Nucleus accumbens (tissue), 56 donors: ENCODE measurements around the gene MCCD1.
A peak's percentile ranks its signal among the peaks of the same experiment; 100 is the strongest.

Source experiments
- DNase-seq, 56 donors: peaks; one replicate each; lab custom pipeline; 2025; lab: John Stamatoyannopoulos, UW

Gene MCCD1

DNA sequence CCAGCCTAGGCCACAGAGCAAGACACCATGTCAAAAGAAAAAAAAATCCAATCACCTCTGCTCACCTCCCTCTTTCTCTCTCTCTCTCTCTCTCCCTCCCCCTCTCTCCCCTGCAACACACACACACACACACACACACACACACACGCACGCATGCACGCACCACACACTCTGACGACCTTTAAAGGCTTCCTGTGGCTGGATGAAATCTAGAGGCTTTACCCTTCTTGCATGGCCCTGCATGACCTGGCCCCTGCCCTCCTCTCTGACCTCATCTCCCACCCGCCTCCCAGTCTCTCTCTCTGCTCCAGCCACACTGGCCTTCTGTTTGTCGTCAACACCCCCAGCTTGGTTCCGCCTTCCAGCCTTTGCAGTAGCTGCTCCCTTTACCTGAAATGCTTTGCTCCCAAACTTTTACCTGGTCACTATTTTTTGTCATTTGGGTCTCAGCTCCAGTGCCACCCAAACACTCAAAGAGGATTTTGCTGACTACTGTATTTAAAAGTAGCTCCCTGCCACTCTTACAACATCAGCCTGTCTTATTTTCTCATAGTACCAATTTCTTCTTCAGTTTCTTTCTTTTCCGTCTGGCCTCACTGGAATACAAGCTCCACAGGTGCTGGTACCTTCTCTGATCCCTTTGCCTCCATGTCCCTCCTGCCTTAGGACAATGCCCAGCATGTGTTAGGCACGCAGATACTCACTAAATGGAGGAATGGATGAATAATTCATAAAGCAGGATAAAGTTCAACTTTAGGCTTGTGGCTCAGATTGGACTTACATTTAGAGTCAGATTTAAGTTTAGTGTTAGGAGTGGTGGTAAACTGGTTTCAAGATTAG, 39.0 kb downstream of the MCCD1 start:
- DNase-seq, result no peak

DNA sequence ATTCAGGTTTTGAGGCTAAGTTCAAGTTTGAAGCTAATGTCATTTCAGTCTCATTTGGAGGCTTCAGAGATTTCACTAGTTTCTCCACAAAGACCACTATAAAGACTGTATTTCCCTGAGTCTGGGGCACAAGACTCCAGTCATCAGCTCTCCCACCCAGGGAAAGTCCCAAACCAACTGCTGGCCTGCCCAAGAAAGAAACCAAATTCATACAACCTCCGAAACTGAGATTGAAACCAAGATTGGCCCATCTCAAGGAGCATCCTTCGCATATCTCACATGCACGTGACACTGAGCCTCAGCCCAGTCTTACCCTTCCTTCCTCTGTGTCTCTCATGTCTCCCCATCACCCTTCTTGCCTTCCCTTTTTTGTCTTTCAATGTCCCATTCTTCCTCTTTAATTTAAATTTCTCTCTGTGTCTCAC, 39.8 kb downstream of the MCCD1 start:
- DNase-seq, result no peak

- DNase-seq, result no peak
These were observed 41.2 kb downstream of the MCCD1 start for GRCh38 chr6:31569861-31570536.

DNA sequence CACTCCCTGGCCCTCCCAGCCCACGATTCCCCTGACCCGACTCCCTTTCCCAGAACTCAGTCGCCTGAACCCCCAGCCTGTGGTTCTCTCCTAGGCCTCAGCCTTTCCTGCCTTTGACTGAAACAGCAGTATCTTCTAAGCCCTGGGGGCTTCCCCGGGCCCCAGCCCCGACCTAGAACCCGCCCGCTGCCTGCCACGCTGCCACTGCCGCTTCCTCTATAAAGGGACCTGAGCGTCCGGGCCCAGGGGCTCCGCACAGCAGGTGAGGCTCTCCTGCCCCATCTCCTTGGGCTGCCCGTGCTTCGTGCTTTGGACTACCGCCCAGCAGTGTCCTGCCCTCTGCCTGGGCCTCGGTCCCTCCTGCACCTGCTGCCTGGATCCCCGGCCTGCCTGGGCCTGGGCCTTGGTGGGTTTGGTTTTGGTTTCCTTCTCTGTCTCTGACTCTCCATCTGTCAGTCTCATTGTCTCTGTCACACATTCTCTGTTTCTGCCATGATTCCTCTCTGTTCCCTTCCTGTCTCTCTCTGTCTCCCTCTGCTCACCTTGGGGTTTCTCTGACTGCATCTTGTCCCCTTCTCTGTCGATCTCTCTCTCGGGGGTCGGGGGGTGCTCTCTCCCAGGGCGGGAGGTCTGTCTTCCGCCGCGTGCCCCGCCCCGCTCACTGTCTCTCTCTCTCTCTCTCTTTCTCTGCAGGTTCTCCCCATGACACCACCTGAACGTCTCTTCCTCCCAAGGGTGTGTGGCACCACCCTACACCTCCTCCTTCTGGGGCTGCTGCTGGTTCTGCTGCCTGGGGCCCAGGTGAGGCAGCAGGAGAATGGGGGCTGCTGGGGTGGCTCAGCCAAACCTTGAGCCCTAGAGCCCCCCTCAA, 43.5 kb downstream of the MCCD1 start, which contains the start of gene LTA:
Gene LTA (plus strand): TSS at position 249 of the 871 bp plus-strand sequence. CDS start 454 bp downstream, at position 703.
- no peak for DNase-seq

DNA sequence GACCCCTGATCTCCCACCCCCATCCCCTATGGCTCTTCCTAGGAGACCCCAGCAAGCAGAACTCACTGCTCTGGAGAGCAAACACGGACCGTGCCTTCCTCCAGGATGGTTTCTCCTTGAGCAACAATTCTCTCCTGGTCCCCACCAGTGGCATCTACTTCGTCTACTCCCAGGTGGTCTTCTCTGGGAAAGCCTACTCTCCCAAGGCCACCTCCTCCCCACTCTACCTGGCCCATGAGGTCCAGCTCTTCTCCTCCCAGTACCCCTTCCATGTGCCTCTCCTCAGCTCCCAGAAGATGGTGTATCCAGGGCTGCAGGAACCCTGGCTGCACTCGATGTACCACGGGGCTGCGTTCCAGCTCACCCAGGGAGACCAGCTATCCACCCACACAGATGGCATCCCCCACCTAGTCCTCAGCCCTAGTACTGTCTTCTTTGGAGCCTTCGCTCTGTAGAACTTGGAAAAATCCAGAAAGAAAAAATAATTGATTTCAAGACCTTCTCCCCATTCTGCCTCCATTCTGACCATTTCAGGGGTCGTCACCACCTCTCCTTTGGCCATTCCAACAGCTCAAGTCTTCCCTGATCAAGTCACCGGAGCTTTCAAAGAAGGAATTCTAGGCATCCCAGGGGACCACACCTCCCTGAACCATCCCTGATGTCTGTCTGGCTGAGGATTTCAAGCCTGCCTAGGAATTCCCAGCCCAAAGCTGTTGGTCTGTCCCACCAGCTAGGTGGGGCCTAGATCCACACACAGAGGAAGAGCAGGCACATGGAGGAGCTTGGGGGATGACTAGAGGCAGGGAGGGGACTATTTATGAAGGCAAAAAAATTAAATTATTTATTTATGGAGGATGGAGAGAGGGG, 44.7 kb downstream of the MCCD1 start:
- DNase-seq, result no peak

GRCh38 chr6:31574106-31575061, 45.6 kb downstream of the MCCD1 start:
- DNase-seq, result no peak

- DNase-seq, result peak in 14 of 56 donors; percentile 3 to 45 (median 14)
These were observed 46.7 kb downstream of the MCCD1 start, which contains the start of gene TNF for GRCh38 chr6:31575335-31575901. Gene TNF (plus strand): TSS chr6:31575565. CDS start chr6:31575742, 177 bp downstream.

- no peak for DNase-seq
These were observed 47.4 kb downstream of the MCCD1 start for GRCh38 chr6:31575952-31576685.

DNA sequence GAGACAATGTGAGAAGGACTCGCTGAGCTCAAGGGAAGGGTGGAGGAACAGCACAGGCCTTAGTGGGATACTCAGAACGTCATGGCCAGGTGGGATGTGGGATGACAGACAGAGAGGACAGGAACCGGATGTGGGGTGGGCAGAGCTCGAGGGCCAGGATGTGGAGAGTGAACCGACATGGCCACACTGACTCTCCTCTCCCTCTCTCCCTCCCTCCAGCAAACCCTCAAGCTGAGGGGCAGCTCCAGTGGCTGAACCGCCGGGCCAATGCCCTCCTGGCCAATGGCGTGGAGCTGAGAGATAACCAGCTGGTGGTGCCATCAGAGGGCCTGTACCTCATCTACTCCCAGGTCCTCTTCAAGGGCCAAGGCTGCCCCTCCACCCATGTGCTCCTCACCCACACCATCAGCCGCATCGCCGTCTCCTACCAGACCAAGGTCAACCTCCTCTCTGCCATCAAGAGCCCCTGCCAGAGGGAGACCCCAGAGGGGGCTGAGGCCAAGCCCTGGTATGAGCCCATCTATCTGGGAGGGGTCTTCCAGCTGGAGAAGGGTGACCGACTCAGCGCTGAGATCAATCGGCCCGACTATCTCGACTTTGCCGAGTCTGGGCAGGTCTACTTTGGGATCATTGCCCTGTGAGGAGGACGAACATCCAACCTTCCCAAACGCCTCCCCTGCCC, 48.3 kb downstream of the MCCD1 start:
- DNase-seq, result no peak

DNA sequence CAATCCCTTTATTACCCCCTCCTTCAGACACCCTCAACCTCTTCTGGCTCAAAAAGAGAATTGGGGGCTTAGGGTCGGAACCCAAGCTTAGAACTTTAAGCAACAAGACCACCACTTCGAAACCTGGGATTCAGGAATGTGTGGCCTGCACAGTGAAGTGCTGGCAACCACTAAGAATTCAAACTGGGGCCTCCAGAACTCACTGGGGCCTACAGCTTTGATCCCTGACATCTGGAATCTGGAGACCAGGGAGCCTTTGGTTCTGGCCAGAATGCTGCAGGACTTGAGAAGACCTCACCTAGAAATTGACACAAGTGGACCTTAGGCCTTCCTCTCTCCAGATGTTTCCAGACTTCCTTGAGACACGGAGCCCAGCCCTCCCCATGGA, 48.8 kb downstream of the MCCD1 start:
- no peak for DNase-seq

DNA sequence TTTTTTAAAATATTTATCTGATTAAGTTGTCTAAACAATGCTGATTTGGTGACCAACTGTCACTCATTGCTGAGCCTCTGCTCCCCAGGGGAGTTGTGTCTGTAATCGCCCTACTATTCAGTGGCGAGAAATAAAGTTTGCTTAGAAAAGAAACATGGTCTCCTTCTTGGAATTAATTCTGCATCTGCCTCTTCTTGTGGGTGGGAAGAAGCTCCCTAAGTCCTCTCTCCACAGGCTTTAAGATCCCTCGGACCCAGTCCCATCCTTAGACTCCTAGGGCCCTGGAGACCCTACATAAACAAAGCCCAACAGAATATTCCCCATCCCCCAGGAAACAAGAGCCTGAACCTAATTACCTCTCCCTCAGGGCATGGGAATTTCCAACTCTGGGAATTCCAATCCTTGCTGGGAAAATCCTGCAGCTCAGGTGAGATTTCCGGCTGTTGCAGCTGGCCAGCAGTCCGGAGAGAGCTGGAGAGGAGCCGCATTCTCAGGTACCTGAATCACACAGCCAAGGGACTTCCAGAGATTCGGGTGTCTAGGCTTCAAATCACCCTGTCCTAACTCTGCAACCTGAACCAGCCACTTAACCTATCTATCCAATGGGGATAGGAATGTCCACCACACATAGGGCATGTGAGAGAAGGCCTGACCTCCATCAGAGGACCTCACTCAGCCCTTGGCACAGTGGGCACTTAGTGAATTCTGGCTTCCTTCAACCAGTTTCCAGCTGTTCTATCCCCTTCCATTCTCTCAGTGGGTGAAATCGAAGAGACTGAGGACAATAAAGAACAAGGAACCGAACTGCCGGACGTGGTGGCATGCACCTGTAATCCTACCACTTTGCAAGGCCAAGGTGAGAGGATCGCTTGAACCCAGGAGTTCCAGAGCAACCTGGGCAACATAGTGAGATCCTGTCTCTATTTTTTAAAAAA, 49.7 kb downstream of the MCCD1 start:
- no peak for DNase-seq

GRCh38 chr6:31579119-31579505, 50.4 kb downstream of the MCCD1 start:
- DNase-seq, result no peak
